SIG-M5 treated with dmso at 0.1 percent for 504 hours (cell line): ENCODE results near the gene TMEM247.
"Not testable (repeated sequence)": the region's sequence is repeated elsewhere in the genome, so short reads cannot be mapped to it uniquely, and the experiment has no call there.

Experiments
- DNase-seq: peaks from one replicate; lab custom pipeline; 2025; ENCODE audit not compliant: unreplicated experiment; lab: John Stamatoyannopoulos, UW

TMEM247 gene

DNA sequence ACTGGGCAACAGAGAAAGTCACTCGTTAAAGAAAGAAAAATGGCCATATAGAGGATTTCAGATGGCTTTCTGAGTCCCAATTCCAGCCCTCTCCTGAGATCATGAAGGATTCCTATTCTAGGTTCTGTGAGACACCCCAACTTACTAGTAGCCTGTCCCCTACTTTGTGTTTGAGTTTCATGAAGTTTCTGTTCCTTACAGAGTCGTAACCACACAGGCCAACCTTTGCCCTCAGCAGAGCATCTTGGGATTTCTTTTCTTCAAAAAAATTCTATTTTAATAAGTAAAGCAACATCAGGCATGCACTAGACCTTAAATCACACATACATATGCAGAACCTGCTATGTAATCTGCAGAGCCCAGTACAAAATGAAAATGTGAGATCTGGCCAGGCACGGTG is 30.4 kb downstream of the TMEM247 start:
- DNase-seq, result no peak

DNA sequence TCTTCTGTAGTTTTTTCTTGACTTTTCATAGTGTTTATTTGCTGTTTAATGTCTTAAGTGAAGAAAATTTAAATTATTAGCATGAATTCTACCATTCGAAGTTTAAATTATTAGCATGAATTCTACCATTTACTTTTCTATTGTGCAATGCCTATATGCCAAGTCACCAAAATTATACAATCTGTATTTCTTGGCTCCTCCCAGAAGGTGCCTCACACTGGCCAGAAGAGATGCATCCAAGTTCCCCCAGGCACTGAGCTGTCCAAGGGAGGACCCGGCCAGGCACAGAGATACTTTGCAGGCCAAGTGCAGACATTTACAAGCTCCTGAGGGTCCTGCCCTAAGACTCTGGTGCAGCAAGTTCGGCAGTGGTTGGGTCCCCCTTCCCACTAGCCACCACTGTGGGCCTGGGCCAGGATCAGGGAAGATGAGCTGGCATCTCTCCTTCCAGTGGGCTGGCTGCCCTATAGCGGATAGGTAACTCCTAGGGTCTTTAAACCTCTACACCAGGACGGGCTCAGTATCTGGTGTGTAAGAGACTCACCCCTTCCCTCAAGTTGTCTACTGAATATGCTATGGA is 31.3 kb downstream of the TMEM247 start:
- DNase-seq, result no peak

- no peak for DNase-seq
These were observed 32.8 kb downstream of the TMEM247 start for GRCh38 chr2:46512185-46512584.

- DNase-seq, result no peak
These were observed 35.4 kb downstream of the TMEM247 start for GRCh38 chr2:46514738-46515137.

DNA sequence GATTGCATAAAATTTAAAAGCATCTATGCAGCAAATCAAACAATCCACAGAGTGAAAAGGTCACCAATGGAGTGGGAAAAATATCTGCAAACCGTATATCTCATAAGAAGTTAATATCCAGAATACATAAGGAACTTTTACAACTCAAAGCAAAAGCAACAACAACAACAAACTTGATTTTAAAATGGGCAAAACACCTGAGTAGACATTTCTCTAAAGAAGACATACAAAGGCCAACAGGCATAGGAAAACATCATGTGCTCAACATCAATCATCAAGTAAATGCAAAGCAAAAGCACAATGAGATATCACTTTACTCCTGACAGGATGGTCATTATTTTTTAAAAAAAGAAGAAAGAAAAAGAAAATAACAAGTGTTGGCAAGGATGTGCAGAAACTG is 38.1 kb downstream of the TMEM247 start:
- no peak for DNase-seq

- no peak for DNase-seq
These were observed 39.5 kb downstream of the TMEM247 start for GRCh38 chr2:46518861-46519260.

DNA sequence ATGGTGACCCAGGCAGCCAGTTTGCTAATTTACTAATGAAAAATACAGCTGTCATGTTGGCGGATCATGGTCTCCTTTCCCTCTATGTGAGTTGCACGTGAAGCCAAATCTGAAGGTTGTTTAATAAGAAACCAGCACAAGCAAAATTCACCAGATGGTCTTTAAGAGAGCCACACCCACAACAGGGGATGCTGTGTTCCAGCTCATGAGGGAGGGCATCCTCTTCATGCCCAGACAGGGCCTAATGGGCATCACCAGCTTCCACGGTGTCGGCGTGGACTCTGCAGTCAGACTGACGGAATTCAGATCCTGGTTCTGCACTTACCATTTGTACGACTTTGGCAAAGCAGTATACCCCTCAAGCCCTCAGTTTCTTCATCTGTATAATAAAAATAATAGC is 39.9 kb downstream of the TMEM247 start:
- no peak for DNase-seq

- no peak for DNase-seq
These were observed 40.9 kb downstream of the TMEM247 start for GRCh38 chr2:46520130-46520711.

DNA sequence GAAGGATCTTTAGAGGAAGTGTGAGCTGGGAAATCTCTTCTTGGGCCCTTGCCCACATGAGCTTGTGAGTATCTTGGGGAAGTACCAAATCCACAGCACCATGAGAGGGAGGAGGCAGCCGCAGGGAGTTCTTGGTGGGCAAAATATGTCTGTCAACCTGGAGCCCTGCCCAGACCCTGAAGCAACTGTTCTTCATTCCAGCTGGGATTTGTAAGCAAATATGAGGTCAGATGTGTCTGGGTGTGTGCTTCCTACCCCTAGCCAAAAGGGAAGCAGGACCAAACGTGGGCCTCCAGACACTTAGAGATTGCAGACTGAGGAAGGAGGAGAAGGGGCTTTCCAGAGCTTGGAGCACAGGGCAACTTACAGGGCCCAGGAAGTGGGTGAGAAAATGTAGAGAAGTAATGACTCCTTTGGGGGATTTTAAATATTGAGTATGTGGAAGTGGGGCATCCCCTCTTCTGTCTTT is 41.9 kb downstream of the TMEM247 start:
- no peak for DNase-seq

GRCh38 chr2:46522385-46522784 is 43.0 kb downstream of the TMEM247 start:
- not testable (repeated sequence) for DNase-seq

- DNase-seq, result no peak
These were observed 46.3 kb downstream of the TMEM247 start for GRCh38 chr2:46525522-46526155.

DNA sequence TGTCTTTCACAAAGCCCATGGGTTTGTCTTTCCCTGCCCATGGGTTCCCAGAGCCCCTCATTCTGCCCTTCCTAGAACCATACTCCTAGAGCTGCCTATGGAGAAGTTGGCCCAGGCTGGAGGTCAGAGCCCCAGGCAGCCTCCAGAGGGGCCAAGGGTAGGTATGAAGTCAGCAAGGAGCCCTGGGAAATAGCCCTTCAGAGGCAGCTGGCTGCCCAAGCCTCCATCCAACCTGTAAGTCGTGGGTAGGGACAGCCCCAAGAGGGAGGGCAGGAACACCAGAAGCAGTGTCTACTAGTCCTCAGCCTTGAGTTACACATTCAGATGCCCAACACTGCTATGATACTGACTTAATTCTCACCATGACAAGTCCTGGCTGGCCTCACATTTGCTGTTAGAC is 49.5 kb downstream of the TMEM247 start:
- no peak for DNase-seq

GRCh38 chr2:46530639-46531038 is 51.3 kb downstream of the TMEM247 start:
- DNase-seq, result no peak

- DNase-seq, result no peak
These were observed 52.5 kb downstream of the TMEM247 start for GRCh38 chr2:46531863-46532262.
